ENCODE data around the gene NELFB.

NELFB gene

DNA sequence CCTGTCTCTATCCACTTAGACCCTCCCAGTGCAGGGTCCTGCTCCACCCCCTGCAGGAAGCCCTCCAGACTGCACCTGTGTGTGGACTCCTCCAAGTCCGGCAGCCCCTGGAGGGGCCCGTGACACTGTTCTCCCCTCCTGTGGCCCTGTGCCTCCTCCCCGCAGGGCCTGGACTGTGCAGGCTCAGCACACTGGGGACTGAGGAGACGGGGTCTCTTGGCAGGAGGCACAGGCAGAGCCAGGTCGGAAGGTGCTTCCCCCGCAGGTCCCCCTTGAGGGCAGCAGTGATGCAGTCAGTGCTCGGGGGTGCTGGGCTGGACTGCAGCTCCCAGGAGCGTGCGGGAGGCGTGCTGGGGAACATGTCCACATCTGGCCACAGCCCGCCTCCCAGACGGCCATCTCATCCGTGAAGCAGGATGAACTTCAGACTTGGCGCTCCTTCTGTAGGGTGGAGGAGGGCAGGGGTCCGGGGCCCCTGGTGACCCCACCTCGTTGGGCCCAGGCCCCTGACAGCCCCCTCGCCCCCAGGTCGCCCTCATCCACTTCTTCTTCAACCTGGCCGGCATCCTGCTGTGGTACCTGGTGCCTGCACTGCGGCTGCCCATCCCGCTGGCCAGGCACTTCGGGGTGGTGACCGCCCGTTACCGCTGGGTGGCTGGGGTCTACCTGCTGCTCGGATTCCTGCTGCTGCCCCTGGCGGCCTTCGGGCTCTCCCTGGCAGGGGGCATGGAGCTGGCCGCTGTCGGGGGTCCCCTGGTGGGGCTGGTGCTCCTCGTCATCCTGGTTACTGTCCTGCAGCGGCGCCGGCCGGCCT is 19.5 kb upstream of the NELFB start:
- no peak for TF ChIP-seq CTCF (IDR thresholded peaks at IDR 0.05)

- TF ChIP-seq CTCF (IDR thresholded peaks at IDR 0.05): peak; percentile 99
Measured at GRCh38 chr9:137236238-137236935, 18.7 kb upstream of the NELFB start.

DNA sequence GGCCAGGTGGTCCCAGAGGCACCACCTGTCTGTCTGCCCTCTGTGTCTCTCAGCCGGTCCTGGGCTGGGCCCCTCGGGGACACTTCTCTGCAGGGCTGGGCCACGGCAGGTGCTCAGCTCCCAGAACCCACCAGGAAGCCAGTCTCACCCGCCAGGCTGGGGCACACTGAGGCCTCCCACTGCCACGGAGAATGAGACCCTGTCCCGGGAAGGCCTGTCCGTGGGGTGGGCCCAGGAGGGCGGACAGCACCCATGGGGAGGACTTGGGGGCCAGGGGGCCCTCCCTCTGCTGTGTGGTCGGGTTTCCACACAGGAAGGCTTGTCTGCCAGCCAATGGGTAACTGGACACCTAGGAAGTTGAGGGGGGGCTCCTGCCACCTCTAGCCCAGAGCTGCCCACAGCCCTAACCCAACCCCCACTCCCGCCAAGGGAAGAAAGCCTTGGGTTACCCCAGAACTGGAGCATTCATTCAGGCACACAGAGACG is 18.1 kb upstream of the NELFB start:
- TF ChIP-seq CTCF (IDR thresholded peaks at IDR 0.05): no peak

- no peak for TF ChIP-seq CTCF (IDR thresholded peaks at IDR 0.05)
Measured at GRCh38 chr9:137237759-137238726, 17.1 kb upstream of the NELFB start.

GRCh38 chr9:137240318-137240840 is 14.7 kb upstream of the NELFB start:
- TF ChIP-seq CTCF (IDR thresholded peaks at IDR 0.05): no peak

DNA sequence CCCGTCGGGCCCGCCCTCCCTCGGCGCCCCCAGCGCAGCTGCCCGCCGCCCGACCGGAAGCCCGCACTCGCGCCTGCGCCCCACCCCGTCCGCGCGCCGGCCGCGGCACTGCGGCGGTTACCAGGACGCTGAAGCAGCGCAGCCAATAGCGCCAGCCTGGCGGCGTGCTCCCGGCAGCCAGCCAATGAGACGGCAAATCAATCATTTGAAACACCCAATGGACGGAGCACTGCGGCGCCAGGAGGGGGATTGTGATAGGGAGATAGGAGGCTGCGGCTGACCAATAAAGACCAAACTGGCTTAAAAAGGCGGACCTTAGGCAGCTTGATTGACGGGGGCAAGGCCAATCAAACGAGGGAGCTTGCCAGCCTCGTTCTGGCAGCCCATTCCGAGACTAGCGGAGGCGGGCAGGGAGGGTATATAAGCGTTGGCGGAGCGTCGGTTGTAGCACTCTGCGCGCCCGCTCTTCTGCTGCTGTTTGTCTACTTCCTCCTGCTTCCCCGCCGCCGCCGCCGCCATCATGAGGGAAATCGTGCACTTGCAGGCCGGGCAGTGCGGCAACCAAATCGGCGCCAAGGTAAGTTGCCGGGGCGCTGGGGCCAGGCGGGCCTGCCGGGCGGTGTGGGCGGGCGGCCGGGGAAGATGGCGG is 14.2 kb upstream of the NELFB start, which contains the start of gene TUBB4B:
TUBB4B (plus strand) TSS at position 447 of the 649 bp plus-strand sequence; CDS start at position 521, 74 bp downstream.
- no peak for TF ChIP-seq CTCF (IDR thresholded peaks at IDR 0.05)
